Measurements from ENCODE around the gene FBF1.
"Not testable (repeated sequence)": the region's sequence is repeated elsewhere in the genome, so short reads cannot be mapped to it uniquely, and the experiment has no call there.

FBF1 gene

DNA sequence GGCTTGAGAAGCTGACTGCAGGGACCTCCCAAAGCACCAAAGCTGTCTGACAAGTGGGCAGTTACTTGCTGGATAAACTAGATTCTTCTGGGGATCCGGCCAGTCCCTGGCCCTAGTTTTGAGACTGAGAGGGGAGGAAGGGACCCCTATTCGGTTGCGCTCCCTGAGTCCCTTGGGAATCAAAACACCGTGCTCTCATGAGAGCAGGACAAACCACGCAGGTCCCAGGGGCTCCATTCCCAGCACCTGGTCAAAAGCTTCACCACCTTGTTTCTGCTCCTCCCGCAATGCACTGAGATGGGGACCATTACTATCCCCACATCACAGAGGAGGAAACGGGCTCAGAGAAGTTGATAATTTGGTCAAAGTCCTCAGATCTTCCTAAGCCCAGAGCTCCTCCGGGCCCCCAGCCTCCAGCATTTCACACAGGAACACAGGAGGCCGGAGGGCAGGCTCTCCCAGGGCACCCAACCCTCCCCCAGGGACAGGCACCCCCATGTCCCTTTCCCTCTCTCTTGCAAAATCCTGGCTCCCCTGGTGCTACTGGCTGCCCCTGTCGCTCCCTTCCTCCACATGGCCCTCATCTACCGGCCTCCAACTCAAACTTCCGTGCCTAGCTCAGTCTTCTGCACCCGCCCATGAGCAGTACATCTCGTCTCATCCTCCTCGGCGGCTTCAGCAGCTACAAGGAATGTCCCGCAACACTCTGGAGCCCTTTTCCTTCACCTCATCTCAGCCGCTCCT, 47.4 kb downstream of the FBF1 start:
- no peak for DNase-seq

DNA sequence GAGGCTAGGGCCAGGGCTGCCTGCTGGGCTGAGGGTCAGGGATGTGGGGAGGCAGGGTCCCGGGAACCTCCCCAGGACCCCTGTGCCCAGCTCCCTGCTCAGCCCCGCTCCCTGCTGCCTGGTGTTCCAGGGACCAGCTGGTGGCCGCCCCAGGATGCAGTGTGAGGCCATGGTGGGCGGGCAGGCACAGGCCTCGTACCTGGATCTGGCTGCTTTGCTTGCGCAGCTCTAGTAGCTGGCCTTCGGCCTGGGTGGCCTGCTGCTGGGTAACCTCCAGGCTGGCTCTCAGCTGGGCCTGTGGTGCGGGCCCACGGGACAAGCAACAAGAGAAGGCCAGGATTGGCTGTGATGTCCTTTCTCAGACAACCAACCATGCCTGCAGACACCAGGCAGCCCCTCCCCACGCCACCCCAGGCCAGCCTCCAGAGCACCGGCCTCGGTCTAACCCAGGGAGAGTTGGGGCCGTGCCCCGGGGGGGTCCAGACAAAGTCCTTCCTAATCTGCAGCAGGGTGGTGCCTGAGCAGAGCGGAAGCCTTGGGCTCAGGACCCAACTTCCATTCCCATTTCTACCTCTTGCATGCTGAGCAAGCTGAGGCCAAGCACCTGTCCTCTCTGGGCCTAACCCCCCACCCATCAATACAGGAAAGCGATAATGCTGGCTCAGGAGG, 48.2 kb downstream of the FBF1 start:
- no peak for DNase-seq

DNA sequence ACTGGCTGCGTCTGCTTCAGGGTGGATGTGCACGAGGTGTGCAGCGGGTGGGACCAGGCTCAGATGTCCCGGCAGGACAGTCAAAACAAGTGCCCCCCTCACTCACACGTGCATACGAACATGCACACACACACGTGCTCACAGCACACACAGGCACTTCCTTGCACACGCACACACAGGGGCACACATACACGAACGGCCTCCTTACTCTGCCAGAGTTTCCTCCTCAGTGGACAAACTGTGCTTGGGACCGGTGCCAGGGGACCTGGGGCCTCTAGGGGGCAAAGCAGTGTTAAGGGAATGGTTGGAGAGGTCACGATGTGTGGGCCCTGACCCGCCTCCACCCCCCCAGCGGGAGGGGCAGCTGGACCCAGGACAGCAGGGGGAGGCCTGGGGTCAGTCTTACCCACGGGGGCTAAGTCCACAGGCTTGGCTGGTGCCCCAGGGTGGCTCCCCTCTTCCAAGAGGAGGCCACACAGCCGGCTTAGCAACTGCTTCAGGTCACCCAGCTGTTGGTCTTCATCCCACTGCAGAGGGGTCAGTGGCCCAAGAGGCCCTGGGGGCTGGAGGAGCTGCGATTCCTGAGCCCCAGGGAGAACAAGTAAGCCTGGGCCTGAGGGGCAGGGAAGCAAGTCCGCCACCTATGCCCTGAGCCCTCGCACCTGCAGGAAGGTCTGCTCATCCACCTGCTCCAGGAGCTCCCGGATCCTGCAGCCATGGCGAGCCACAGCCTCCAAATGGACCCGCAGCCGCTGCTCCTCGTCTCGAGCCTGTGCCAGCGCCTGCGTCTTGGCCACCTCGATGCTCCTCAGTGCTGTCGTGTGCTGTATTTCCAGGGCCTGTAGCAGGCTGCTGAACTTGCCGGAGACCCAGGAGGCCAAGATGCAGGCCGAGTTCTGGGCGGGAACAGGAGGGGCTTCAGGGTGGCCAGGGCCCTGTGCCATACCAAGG, 49.0 kb downstream of the FBF1 start:
- no peak for DNase-seq

DNA sequence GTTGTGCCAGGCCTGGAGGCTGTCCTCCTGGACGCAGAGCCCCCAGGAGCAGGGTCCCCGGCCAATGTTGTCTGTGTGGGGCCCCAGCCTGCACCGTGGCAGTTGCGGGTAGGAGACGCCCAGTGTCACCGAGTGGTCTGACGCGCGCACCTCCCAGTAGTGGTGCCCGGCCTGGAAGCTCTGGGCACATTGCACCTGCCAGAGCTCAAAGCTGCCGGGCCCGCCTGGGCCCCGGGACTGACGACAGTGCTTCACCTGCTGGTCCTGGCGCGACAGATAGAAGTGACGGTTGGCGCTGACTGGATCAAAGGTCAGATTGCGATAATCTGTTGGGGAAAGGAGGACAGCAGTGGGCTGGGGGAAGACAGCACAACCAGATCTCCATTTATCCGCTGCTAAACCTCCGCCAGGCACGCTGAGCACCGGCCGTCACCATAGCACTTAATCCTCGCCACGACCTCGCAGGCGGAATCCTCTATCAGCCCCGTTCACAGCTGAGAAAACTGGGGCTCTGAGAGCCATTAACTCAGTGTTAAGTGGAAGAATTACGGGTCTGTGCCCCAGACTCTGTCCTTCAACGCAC, 49.7 kb downstream of the FBF1 start:
- no peak for DNase-seq

DNA sequence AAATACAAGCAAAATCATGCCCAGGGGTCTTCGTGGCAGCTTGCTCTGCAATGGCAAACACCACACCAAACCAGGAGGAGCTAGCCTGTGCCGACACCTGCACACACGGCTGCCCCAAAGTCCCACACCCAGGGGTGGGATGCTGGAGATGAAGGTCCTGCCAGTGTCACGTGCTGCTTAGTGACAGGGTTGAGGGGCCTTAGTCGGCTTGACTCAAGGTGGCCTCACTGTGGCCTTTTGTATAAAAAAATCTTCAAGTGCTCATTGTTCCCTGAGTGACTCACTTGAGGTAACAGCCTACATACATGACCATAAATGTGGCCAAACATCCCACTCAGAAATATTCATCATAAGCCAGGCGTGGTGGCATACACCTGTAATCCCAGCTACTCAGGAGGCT, 51.4 kb downstream of the FBF1 start:
- peak; percentile 37 to 42 for DNase-seq

DNA sequence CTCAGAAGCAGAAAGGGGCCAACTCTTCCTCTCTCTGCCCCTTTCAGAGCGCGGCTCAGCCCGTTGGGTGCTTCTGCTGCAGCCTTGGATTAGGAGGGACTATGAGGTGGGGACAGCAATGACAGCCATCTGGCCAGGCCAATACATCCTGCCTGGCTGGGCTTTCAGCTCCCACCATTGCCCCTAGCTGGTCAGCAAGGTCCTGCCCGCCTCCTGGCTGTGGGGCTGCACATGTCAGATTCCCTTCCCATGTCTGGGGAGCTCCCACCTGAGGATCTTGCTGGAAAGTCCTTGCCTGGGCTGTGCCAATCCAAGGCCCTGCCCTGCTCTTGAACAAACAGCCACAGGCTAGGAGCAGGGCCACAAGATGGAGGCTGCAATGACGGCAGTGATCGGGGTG, 52.4 kb downstream of the FBF1 start:
- no peak for DNase-seq

DNA sequence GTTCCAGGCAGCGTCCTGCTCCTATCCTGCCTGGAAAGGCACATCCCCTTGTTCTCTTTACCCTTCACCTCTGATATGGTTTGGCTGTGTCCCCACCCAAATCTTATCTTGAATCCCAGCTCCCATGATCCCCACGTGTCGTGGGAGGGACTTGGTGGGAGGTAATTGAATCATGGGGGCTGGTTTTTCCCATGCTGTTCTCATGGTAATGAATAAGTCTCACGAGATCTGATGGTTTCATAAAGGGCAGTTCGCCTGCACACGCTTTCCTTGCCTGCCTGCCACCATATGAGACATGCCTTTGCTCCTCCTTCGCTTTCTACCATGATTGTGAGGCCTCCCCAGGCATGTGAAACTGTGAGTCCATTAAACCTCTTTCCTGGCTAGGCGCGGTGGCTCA, 55.0 kb downstream of the FBF1 start:
- not testable (repeated sequence) for DNase-seq

DNA sequence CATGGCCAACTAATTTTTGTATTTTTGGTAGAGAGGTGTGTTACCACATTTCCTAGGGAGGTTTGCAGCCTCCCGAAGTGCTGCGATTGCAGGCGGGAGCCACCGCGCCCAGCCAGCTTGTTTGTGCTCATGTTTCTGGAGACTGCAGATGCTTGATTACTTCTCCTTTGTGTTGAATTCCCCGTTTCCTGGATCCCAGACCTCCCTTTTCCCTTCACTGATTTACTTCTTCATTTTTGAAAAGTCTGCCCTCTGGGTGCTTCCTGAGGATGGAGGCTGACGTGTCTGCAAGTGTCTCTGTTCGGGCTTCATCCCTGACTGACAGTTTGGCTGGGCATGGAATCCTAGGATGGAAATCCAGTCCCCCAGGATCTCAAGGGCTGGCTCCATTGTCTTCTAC, 55.4 kb downstream of the FBF1 start:
- no peak for DNase-seq

DNA sequence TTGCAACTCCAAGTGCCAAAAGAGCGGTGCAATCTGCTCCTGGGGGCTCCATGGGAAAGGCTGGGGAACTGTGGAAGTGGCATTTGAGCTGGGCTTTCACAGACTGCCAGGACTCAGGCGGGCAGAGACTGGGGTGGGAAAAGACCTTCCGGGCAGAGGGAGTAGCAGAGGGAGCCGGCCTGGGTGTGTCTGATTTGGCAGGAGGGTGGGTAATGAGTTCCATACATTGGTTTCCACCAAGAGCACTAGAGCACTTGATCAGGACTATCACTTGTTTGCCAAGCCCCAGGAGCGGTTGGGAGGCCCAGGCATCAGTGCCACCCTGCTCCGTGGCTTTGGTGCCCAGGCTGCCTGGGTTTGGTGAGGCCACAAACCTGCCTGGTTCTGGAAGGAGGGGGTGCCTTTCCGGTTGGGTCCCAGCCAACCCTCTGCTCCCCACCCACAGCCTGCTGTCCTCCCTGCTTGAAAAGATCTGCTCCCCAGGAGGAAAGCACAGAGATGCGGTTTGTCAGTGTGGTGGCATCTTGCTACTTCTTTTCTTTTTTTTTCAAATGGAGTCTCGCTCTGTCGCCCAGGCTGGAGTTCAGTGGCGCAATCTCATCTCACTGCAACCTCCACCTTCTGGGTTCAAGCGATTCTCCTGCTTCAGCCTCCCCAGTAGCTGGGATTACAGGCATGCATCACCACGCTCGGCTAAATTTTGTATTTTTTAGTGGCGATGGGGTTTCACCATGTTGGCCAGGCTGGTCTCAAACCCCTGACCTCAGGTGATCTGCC, 59.0 kb downstream of the FBF1 start:
- no peak for DNase-seq

DNA sequence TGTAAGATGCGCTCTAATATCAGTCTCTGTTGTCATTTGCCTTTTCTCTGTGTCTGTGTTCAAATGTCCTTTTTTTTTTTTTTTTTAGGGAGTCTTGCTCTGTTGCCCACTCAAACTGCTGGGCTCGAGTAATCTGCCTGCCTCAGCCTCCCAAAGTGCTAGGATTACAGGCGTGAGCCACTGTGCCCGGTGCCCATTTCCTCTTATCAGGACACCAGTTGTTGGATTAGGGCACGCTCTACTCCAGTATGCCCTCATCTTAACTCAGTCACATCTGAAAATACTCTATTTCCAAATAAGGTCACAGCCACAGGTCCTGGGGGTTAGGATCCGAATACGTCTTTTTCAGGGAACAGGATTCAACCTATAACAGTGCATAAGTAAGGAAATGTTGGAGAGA, 60.6 kb downstream of the FBF1 start:
- no peak for DNase-seq

DNA sequence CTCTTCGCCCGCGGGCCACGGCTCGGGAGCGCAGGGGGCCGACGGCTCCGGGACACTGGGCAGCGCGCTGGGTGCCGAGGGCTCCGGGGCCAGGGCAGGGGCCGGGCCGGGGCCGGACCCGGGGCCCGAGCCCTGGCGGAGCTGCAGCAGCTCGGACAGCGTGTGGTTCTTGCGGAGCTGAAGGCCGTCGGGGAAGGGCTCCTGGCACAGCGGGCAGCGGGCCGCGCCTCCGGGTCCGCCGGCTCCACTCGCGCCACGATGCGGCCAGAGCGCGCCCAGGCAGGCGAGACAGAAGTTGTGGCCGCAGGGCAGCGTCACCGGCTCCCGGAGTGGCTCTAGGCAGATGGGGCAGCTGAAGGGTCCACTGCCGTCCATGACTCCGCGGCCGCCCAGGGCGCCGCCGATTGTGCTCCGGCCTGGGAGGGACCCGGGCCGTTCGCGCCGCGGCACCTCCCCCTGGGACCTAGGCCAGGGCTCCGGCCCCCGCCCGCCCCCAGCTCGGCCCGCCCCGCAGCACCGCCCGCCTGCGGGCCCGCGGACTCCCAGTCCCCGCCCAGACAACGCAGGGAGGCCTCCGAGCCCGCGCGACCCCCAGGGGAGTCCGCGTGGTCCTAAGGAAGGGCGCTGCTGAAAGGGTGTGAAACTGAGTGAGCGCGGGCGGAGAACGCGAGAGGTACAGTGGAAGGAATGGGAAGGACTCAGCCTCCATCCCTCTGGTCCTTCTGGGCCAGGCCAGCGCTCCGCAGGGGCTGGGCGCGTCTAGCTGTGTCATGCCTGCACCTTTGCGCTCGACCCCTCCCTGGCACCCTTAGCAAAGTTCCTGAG, 62.5 kb downstream of the FBF1 start, which contains the start of gene TRIM47:
TSS of gene TRIM47 (minus strand) at position 408 of the 825 bp plus-strand sequence. CDS start at position 375, 33 bp downstream.
- DNase-seq, result peak; percentile 52 to 57

DNA sequence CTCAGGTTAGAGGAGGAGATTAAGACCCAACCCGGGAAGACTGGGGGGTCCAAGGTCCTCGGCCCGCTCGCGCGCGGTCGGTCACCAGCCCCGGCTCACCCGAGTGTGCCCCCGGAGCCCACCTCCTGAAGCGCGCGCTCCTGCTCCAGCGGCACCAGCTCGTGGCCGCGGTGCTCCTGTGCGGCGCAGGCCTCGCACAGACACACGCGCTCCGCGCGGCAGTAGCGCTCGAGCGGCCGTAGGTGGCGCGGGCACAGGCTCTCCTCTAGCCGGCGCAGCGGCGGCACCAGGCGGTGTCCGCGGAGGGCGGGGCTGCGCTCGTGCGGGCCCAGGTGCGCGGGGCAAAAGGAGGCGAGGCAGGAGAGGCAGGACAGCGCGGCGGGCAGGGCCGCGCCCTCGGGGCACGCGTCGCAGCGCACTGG, 63.1 kb downstream of the FBF1 start:
- DNase-seq, result peak; percentile 80 to 86

DNA sequence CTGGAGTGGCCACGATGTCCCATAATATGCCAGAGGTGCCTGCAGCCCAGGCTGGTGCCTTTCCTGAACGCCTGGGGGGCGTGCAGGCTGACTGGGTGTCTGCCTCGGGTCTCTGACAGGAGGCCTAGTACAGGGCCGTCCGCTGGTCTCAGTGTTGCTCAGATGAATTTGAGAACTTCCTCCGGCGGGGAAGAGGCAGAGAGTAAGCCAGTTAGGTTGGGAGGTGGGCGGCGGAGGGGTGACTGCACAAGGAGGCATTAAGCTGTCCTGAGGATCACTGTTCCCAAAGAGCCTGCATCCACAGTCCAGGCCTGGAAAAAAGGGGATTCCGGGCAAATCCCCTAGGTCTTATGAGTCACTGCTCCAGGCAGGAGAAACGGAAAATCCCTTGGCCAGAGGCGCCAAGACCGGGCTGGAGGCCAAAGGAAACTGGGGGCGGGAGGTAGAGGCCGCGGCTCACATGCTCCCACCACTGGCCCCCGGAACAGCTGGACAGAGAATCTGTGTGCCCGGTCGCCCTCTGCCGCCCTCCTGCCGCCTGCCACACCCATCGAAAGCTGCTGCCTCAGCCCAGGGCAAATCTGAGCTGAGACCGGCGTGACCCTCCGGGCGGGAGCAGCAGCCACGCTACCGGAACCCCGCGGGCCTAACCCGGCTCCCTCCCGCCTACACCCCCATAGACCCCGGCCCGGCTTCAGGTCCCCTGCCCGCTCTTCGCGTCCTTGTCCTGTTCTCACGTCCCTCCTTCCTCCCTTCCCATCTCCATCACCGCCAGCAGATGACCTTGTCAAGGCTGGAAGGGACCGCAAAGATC, 63.7 kb downstream of the FBF1 start:
- peak; percentile 64 to 70 for DNase-seq

DNA sequence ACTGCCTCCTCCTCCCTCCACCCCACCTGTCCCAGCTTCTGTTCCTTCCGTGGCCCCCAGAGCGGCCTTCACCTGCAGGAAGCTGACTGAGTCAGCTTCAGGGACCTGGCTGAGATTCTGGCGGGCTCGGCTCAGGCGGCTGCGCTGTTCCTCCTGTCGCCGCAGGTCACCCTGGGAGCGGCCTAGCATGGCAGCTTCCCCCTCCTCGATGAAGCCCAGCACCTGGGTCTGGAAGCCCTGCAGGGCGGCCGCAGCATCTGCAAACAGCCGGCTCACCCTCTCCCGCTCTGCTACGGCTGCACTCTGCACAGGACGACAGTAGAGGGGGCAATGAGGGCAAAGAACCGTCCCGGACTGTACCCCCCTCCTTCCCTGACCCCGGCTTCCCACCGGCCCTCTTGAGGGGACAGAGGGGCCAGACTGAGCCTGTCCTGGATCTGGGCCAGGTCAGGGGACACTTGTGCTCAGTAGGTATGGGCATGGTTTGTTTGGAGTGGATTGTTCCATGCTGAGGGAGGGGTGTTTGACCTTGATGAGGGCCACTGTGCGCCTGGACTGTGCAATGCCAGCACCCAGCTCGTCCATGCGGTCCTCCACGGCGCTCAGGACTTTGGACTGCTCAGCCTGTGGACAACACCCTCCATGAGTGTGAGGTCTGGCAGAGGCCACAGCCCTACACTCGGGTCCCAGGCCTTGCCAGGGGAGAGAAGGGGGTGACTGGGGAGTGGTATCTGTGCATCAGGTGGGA, 64.5 kb downstream of the FBF1 start:
- DNase-seq, result peak; percentile 74 to 80

DNA sequence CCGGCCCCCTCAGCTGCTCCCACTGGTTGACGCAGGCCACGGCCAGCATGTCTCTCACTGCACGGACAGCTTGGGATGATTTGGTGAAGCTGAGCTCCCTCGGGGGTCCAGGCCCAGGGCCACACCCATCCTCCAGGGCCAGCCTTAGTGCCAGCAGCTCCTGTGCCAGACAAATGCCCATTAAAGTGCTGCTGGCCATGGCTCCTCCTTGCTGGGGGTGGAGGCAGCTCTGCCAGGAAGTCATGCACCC, 65.0 kb downstream of the FBF1 start:
- no peak for DNase-seq

DNA sequence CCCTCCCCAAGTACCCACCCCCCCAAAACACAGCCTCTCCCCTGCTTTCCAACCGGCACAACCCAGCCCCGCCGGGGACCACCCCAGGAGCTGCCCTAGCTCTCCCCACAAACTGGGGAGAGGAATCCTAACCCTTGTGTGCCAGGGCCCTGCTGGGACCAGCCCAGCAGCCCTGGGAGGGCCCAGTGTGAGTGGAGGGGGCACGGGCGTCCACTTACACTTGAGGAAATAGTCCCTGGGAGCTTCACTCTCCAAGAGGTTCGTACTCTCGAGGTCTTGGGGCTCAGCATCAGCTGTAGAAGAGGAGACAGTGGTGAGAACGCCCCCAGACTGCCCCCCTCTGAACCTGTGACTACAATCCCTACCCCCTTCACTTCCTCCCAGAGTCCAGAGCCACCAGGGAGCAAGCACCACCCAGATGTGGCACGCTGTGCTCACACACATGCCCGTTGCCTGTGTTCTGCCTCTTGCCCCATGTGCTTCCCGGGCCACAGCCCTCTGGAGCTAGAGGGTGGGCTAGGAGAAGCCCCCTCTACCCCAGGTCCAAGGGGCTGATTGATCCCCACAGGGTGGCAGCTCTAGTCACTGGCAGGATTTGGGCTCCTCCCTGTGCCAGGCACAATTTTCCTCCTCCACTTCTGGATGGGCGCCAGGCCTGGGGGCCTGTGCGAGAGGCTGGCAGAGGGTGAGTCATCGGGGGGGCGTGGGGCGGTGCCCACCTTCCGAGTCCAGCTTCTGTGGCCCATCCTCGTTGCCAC, 65.5 kb downstream of the FBF1 start:
- DNase-seq, result no peak

DNA sequence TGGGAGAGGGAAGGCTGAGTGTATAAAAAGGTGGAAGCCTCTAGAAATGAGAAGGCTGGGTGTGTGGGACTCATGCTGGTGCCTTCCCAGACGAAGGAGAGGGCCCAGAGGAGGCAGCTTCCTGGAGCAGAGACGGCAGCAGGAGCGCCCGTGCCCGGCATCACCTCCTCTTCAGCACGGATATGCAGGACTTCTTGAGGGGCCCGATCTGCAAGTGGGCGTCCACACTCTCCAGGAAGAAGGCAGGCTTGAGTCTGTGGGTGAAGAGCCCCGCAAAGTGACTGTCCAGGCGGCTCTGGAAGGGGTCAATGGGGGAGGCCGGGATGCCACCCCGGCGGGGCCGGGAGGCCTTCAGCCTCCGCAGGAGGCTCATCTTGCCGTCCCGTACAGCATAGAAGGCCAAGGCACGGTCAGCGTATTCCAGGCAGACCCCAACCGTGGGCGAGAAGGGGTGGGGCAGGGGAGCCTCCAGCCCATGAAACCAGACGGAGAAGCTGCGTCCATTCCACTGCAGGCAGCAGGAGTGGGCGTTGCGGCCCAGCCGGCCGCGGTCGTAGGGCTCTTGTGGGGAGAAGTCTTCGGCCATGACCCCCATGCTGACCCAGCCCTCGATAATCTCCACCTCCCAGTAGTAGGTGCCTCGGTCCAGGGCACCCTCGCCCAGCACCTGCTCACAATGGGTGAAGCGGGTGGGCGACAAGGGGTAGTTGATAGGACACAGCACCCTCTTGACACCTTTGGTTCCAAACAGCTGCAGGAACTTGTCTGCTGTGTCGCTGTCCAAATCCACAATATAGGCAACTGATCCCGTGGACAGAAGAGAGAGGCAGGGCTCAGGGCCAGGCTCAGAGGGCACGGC, 66.3 kb downstream of the FBF1 start:
- DNase-seq, result no peak

Measured in activated T-cell treated with anti-CD3 and anti-CD28 coated beads, Interleukin-2, amount 50 U/mL, for 48 hours (primary cell).